Measurements from ENCODE around the gene MEIS2. TPM values are rescaled to one million over a fixed set of nuclear protein-coding genes. Genes with fewer than 3 reads are reported as not detected.

Gene MEIS2
- total and polyA plus RNA-seq, 2 experiments from 2014 or later, result 0.27 TPM; not detected in 1

DNA sequence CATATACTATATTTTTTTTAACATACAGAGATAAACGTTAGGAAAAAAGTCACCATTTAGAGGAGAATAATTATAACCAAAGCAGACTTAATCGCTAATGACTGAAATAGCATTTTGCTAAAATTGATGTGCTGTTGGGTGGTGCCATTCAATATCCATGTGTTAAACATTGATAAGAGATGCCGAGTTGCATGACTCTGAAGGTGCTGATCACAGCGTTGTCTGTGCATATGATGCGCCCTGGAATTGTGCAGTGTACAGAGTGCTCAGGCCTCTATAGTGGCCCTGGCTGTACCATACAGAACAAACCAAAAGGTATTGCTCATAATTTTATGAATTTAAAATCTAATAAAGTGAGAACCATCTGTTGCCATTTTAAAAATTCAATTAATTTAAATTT lies 168.3 kb downstream of the MEIS2 start (continued):
- TF ChIP-seq, protein P1, sequence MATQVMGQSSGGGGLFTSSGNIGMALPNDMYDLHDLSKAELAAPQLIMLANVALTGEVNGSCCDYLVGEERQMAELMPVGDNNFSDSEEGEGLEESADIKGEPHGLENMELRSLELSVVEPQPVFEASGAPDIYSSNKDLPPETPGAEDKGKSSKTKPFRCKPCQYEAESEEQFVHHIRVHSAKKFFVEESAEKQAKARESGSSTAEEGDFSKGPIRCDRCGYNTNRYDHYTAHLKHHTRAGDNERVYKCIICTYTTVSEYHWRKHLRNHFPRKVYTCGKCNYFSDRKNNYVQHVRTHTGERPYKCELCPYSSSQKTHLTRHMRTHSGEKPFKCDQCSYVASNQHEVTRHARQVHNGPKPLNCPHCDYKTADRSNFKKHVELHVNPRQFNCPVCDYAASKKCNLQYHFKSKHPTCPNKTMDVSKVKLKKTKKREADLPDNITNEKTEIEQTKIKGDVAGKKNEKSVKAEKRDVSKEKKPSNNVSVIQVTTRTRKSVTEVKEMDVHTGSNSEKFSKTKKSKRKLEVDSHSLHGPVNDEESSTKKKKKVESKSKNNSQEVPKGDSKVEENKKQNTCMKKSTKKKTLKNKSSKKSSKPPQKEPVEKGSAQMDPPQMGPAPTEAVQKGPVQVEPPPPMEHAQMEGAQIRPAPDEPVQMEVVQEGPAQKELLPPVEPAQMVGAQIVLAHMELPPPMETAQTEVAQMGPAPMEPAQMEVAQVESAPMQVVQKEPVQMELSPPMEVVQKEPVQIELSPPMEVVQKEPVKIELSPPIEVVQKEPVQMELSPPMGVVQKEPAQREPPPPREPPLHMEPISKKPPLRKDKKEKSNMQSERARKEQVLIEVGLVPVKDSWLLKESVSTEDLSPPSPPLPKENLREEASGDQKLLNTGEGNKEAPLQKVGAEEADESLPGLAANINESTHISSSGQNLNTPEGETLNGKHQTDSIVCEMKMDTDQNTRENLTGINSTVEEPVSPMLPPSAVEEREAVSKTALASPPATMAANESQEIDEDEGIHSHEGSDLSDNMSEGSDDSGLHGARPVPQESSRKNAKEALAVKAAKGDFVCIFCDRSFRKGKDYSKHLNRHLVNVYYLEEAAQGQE (IDR thresholded peaks at IDR 0.05; ENCODE audit: unreplicated experiment), result no peak
- TF ChIP-seq, protein P2, sequence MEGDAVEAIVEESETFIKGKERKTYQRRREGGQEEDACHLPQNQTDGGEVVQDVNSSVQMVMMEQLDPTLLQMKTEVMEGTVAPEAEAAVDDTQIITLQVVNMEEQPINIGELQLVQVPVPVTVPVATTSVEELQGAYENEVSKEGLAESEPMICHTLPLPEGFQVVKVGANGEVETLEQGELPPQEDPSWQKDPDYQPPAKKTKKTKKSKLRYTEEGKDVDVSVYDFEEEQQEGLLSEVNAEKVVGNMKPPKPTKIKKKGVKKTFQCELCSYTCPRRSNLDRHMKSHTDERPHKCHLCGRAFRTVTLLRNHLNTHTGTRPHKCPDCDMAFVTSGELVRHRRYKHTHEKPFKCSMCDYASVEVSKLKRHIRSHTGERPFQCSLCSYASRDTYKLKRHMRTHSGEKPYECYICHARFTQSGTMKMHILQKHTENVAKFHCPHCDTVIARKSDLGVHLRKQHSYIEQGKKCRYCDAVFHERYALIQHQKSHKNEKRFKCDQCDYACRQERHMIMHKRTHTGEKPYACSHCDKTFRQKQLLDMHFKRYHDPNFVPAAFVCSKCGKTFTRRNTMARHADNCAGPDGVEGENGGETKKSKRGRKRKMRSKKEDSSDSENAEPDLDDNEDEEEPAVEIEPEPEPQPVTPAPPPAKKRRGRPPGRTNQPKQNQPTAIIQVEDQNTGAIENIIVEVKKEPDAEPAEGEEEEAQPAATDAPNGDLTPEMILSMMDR (conservative IDR thresholded peaks at IDR 0.05; ENCODE audit: low read depth in 2 of 2), result no peak
- TF ChIP-seq, protein P3, sequence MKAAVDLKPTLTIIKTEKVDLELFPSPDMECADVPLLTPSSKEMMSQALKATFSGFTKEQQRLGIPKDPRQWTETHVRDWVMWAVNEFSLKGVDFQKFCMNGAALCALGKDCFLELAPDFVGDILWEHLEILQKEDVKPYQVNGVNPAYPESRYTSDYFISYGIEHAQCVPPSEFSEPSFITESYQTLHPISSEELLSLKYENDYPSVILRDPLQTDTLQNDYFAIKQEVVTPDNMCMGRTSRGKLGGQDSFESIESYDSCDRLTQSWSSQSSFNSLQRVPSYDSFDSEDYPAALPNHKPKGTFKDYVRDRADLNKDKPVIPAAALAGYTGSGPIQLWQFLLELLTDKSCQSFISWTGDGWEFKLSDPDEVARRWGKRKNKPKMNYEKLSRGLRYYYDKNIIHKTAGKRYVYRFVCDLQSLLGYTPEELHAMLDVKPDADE (IDR thresholded peaks at IDR 0.05), result no peak

DNA sequence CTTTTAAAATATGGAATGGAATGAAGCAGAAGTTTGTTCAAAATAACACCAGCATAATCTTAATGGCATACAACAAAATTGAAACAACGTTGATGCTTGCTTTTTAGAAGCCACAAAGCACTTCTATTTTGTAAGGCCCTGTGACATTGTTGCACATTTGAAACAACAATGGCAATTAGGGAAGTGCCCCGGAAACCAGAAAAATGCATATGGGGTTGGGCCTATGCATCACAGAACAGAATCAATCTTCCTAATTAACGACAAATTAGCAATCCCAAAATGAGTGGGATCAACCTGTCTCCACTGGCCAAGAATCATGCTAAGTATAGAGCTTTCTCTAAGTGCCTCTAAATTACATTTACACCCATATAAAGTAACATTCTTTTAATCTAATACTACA lies 168.9 kb downstream of the MEIS2 start:
- Histone ChIP-seq H3K79me2 (replicated peaks; ENCODE audit: insufficient read depth) (no peaks in the 10 kb centered on the region), H3K36me3 (ENCODE audit: insufficient read depth) (no peaks in the 10 kb centered on the region), H3K4me1 (ENCODE audit: insufficient read depth) (no peaks in the 10 kb centered on the region), H3K9me2 (ENCODE audit: insufficient read depth) (no peaks in the 10 kb centered on the region), H3K27me3 (ENCODE audit: insufficient read depth) (no peaks in the 10 kb centered on the region), H4K20me1 (replicated peaks; ENCODE audit: insufficient read depth) (no peaks in the 10 kb centered on the region), H2AFZ (no peak overlapping the region), H3K27ac (ENCODE audit: low read depth) (no peak overlapping the region), H3K4me3 (no peak overlapping the region), H3F3A (replicated peaks; ENCODE audit: low read depth) (no peaks in the 10 kb centered on the region), H3K4me2 (no peak overlapping the region)
- Mint-ChIP-seq H3K36me3 (ENCODE audit: low read depth) (no peaks in the 10 kb centered on the region), H3K27me3 (ENCODE audit: insufficient read depth, low read depth, poor library complexity) (peaks cover 3% of the 10 kb centered on the region), H3K4me3 (no peak overlapping the region), H3K27ac (no peak overlapping the region), H3K4me1 (no peaks in the 10 kb centered on the region; the same call in 2 of the 3 replicates), H3K9me3 (no peaks in the 10 kb centered on the region)
- DNase-seq (ENCODE audit: low spot score) (no peak), ATAC-seq (no peak)
- TF ChIP-seq EZH2 (IDR thresholded peaks at IDR 0.05; ENCODE audit: low read depth, unreplicated experiment) (no peak), NANOG (IDR thresholded peaks at IDR 0.05; ENCODE audit: borderline replicate concordance) (no peak), POLR2AphosphoS5 (IDR thresholded peaks at IDR 0.05; ENCODE audit: low read depth) (no peak)
- TF ChIP-seq, protein P4, sequence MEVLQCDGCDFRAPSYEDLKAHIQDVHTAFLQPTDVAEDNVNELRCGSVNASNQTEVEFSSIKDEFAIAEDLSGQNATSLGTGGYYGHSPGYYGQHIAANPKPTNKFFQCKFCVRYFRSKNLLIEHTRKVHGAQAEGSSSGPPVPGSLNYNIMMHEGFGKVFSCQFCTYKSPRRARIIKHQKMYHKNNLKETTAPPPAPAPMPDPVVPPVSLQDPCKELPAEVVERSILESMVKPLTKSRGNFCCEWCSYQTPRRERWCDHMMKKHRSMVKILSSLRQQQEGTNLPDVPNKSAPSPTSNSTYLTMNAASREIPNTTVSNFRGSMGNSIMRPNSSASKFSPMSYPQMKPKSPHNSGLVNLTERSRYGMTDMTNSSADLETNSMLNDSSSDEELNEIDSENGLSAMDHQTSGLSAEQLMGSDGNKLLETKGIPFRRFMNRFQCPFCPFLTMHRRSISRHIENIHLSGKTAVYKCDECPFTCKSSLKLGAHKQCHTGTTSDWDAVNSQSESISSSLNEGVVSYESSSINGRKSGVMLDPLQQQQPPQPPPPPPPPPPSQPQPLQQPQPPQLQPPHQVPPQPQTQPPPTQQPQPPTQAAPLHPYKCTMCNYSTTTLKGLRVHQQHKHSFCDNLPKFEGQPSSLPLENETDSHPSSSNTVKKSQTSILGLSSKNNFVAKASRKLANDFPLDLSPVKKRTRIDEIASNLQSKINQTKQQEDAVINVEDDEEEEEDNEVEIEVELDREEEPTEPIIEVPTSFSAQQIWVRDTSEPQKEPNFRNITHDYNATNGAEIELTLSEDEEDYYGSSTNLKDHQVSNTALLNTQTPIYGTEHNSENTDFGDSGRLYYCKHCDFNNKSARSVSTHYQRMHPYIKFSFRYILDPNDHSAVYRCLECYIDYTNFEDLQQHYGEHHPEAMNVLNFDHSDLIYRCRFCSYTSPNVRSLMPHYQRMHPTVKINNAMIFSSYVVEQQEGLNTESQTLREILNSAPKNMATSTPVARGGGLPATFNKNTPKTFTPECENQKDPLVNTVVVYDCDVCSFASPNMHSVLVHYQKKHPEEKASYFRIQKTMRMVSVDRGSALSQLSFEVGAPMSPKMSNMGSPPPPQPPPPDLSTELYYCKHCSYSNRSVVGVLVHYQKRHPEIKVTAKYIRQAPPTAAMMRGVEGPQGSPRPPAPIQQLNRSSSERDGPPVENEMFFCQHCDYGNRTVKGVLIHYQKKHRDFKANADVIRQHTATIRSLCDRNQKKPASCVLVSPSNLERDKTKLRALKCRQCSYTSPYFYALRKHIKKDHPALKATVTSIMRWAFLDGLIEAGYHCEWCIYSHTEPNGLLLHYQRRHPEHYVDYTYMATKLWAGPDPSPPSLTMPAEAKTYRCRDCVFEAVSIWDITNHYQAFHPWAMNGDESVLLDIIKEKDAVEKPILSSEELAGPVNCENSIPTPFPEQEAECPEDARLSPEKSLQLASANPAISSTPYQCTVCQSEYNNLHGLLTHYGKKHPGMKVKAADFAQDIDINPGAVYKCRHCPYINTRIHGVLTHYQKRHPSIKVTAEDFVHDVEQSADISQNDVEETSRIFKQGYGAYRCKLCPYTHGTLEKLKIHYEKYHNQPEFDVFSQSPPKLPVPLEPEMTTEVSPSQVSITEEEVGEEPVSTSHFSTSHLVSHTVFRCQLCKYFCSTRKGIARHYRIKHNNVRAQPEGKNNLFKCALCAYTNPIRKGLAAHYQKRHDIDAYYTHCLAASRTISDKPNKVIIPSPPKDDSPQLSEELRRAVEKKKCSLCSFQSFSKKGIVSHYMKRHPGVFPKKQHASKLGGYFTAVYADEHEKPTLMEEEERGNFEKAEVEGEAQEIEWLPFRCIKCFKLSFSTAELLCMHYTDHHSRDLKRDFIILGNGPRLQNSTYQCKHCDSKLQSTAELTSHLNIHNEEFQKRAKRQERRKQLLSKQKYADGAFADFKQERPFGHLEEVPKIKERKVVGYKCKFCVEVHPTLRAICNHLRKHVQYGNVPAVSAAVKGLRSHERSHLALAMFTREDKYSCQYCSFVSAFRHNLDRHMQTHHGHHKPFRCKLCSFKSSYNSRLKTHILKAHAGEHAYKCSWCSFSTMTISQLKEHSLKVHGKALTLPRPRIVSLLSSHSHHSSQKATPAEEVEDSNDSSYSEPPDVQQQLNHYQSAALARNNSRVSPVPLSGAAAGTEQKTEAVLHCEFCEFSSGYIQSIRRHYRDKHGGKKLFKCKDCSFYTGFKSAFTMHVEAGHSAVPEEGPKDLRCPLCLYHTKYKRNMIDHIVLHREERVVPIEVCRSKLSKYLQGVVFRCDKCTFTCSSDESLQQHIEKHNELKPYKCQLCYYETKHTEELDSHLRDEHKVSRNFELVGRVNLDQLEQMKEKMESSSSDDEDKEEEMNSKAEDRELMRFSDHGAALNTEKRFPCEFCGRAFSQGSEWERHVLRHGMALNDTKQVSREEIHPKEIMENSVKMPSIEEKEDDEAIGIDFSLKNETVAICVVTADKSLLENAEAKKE (CRISPR knock-in tag; IDR thresholded peaks at IDR 0.05), result no peak
